HG03097 (cell line): ENCODE results near the gene SCYGR4.
A peak's percentile ranks its signal among the peaks of the same experiment; 100 is the strongest.

Source experiments
- ATAC-seq: cut with Tn5 transposase; IDR thresholded peaks from one replicate; pipeline ENCODE4 v1.9.1; 2021; ENCODE audit not compliant: unreplicated experiment, low FRiP score

SCYGR4 gene

DNA sequence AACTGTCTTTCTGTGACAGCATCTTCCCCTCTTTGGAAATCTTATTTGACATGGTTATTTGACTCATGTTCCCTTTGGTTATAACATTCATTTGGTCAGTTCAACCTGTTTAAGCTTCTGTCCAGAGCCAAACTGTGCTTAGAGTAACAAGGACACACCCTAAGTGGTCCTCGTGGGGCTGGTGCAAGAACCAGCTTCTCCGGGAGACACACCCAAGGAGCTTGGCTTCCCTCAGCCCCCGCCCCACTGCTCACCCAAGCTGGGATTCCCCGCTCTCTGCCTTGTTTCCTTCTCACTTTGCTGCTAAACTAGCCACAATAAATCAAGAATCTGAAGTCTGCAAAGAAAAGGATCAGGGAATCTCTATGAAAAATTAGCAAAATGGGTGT is 4.0 kb upstream of the SCYGR4 start:
- no peak for ATAC-seq

DNA sequence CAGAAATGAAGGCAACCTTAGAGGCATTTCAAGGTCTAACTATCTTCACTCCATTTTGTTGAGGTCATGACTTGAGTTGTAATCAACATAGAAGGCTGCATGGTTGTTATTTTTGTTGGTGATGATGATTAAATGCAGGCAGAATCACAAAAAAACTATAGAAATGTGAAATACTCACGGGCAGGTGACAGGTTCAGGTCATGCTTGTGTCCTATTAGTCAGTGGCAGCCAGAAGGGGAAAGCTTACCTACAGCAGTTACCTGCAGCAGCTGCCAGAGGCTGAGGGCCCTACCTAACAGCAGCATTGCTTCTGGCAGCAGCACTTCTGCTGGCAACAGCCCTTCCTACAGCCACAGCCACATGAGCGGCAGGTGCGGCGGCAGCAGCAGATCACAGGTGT is 3.1 kb upstream of the SCYGR4 start:
- no peak for ATAC-seq

DNA sequence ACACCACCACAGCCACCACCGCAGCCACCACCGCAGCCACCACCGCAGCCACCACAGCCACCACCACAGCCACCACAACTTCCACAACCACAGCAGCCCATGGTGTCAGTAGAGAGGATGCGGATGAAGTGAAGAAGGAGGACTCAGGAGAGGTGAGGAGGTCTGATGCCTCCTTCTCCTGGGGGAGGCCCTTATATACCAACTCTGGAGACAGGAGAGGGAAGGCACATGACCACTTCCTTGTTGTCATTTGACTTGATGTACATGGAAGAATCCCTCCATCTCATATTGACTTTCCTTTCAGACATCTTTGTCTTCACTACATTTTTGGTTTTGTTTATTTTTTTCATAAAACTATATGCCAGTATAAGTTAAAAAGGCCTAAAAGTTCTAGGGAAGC is 2.6 kb upstream of the SCYGR4 start, which contains the start of gene SCYGR3:
Gene SCYGR3, minus strand, starts transcription at position 101 of the 400 bp plus-strand sequence. Its CDS starts 0 bp downstream, at position 101.
- ATAC-seq: no peak

GRCh38 chr2:227615181-227615580 is 2.1 kb upstream of the SCYGR4 start:
- ATAC-seq: no peak

GRCh38 chr2:227615906-227616305 is 1.4 kb upstream of the SCYGR4 start:
- no peak for ATAC-seq

DNA sequence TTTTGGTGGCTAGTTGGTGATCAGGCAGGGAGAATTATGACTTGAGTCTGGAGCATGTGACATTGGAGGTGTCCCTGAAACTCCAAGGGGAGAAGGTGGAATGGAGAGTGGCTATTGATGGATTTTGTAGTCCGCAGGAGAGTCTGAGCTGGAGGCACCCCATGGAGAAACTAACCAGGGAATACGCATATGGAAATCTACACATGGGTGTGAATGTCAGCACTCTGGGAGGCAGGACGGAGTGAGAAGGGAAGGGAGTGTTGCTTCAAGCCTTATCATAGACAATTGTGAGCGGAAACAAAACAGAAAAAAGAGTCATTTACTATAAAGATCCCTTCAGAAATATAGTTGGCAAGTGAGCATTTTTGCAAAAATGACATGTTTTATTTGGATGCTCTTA is 667 bp upstream of the SCYGR4 start:
- ATAC-seq: no peak

- ATAC-seq: no peak
Observed at GRCh38 chr2:227623226-227623625, 5.9 kb downstream of the SCYGR4 start.

GRCh38 chr2:227625420-227625819 is 8.1 kb downstream of the SCYGR4 start:
- ATAC-seq: no peak

GRCh38 chr2:227626580-227627151 is 9.4 kb downstream of the SCYGR4 start:
- no peak for ATAC-seq

- ATAC-seq: peak; percentile 89
Observed at GRCh38 chr2:227627769-227628168, 10.5 kb downstream of the SCYGR4 start.

DNA sequence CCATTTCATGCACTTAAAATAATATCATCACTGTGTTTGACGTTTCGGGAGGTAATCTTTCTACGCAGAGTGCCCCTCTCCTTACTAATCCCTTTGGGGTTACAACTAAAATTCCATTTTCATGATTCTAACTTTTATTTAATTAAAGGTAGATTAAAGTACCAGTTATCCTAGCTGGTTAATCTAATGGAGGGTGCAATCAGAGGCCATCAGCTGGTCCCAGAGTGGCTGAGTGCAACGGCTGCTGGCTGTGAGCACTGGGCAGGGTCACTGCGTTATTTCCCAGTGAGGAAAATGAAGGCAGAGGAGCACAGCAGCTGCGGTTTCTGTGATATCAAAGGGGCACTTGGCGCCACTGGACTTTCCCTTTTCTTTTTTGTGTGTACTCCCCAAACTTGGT is 12.1 kb downstream of the SCYGR4 start:
- ATAC-seq: no peak

GRCh38 chr2:227630322-227630721 is 13.0 kb downstream of the SCYGR4 start:
- ATAC-seq: no peak

DNA sequence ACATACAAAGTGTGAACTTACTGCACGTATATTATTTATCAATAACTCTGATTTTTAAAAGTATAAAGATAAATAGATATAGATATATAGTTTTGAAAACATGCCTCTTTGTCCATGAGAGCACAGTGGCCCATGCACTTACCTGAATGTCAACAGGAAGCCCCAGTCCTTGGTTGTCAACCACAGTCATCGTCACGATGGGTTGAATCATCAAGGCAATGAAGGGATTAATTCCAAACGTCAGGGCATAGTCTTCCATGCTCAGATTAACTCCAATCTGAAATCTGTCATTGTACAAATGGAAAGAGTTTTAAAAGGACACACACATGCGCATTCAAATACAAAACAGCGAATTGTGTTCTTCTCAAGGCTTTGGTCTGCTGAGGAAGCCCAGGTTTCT is 15.5 kb downstream of the SCYGR4 start:
- no peak for ATAC-seq

DNA sequence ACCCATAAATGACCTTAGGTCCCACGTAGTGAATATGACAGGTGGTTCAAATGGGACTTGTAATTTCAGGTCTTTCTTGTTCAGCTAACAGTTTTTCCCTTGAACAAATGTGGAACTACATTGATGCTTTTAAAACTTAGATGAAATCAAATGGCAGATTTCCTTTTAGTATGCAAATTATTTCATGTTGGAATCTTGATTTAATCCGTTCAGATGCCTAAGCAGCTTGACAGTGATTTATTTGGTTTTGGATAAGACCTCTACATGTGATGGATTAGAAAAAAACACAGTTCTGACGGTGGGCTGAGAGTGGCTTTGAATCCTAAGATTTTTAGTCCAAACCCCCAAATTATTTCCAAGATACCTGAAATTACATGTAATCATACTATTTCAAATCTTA is 16.9 kb downstream of the SCYGR4 start:
- ATAC-seq: no peak

DNA sequence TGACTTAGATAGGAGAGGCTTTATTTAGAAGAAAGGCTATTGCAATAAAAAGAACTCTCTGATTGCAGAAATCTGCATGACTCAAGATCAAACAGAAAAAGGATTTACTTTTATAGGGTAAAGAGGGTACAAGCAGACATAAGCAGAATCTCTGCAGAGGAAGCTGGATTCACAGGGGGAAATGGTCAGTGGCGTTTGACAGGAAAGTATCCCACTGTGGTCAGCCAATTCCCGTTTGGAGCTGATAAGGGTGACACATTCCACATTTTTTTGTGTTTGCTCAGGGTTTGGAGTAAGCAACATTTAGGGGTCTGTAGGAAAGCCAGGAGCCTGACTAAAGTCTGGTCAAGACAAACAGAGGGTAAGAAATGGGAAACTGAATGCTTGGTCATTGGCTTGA is 25.4 kb downstream of the SCYGR4 start:
- ATAC-seq: no peak

DNA sequence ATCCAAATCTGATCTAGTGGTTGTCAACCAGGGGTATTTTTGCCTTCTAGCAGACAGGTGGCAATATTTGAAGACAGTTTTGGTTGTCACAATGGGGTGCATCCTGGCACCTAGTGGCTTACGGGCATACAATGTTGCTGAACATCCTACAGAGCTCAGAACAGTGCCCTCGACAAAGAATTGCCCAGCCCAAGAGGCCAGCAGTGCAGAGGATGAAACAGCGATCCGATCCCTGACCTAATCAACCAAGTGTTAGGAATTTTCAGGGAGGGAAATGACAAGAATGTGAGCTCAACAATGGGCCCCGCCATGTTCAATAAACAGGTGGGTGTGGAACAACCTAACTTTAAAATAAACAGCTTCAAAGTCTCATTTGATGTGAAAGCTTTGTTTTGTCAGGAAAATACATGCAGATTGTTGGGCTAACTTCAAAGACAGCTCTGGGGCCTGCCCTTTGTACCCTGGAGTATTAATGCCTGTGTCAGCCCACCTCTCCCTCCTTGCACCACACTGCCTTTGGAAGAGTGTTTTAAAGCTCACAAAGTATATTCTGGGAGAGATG is 26.8 kb downstream of the SCYGR4 start:
- no peak for ATAC-seq

DNA sequence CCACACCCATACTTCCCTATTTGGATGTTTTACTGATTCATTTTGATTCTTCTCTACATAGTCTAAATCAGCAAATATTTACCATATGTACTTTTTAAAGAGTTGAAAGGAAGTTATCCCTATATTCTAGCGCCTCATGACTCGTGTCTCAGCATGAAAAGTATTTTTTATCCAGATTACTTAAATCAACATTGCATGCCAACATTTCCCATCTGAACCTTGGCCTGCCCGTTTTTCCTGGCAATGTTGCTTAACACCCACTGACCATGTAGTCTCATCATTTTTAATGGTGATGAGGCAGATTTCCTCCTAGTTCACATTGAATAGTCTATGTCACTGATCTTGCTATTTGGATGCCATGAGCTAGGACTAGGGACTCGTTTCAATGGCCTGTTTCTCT is 36.1 kb downstream of the SCYGR4 start:
- no peak for ATAC-seq

- no peak for ATAC-seq
Observed at GRCh38 chr2:227654426-227654825, 37.1 kb downstream of the SCYGR4 start.

DNA sequence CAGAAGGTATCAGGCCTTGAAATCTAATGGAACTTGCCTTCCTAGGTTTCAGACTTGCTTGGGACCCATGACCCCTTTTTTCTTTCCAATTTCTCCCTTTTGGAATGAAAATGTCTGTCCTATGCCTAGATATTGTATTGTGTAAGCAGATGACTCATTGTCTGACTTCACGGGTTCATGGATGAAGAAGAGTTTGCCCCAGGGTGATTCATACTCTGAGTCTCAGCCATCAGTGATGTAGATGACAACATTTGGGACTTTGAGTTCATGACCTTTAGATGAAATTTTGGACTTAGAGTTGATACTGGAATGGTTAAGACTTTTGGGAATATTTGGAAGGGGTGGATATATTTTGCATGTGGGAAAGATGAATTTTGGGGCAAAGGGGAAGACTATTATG is 38.2 kb downstream of the SCYGR4 start:
- ATAC-seq: no peak

DNA sequence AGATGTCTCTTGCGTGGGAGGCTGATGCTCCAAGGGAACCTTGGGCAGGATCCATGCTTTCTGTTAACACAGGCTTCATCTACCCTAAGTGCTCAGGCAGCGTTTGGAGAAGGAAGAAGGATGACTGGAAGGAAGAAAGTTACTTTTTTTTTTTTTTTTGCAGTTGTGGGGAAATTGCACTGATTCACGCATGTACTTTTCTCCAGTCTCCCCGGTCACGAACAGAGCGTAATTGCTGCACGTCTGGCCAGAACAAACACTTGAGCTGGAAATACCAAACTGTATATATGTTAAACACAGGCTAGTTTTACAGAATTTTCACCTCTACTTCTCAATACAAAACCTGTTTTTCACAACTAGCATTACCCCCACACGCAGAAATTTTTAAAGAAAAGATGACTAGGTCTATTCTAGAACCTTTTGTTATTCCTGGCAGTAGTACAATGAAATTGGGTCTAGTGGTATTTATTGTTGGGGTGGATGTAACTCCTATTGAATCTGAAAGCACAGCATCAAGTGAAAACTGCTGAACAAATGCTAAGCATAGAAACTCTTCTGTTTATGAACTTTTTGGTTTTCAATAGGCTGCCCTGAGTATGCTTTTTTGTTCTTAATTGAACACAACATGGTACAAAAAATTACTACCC is 40.0 kb downstream of the SCYGR4 start:
- ATAC-seq: no peak

- no peak for ATAC-seq
Observed at GRCh38 chr2:227661025-227661649, 43.8 kb downstream of the SCYGR4 start.

DNA sequence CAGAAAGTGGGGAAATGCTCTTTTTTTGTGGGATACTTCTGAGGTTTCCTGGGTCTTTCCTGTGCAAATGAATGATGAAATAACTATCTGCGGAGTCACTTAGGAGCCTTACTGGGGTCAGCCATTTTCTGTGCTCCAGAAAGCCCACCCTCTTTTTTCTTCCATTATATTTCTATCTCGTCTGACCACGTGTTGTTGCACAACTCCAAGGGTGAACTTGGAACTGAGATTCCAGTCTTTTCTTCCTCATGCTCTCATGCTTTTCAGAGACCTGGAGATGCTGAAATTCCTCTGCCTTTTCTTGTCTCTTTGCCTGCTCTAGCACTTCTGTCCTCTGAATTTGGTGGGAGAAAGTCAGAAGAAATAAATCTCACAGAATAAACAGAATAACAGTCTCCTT is 44.5 kb downstream of the SCYGR4 start:
- ATAC-seq: no peak
